Nephron (organoid): ENCODE results near the gene PLEKHA7.

Experiments
- H3K27ac Mint-ChIP-seq, 3 experiments: 2 replicates each; pipeline ENCODE4 v1.8.0; 2020; ENCODE audit warnings: mixed read lengths in 3 of 3, mild to moderate bottlenecking in 2 of 3, moderate library complexity in 1 of 3
- H3K27me3 Mint-ChIP-seq: 2 replicates; pipeline ENCODE4 v1.8.0; 2021; ENCODE audit warnings: low read depth, mild to moderate bottlenecking, moderate library complexity, mixed read lengths
- H3K36me3 Mint-ChIP-seq: 2 replicates; pipeline ENCODE4 v1.8.0; 2020; ENCODE audit warnings: low read depth, mixed read lengths
- H3K4me1 Mint-ChIP-seq: 2 replicates; pipeline ENCODE4 v1.8.0; 2020; ENCODE audit warnings: mixed read lengths
- H3K4me3 Mint-ChIP-seq, 3 experiments: 2 replicates each; pipeline ENCODE4 v1.8.0; 2020; ENCODE audit warnings: mild to moderate bottlenecking in 3 of 3, mixed read lengths in 3 of 3, moderate library complexity in 2 of 3
- H3K9me3 Mint-ChIP-seq: 2 replicates; pipeline ENCODE4 v1.8.0; 2020; ENCODE audit warnings: mixed read lengths
- TF ChIP-seq, protein P1 (sequence below), 3 experiments: fragments of 200-600 bp; sonication (generic); IDR thresholded peaks; one replicate each; pipeline ENCODE4 v1.5.0; 2021; ENCODE audit warnings: antibody characterized with exemption in 3 of 3; ENCODE audit not compliant: unreplicated experiment in 3 of 3

The PLEKHA7 gene

DNA sequence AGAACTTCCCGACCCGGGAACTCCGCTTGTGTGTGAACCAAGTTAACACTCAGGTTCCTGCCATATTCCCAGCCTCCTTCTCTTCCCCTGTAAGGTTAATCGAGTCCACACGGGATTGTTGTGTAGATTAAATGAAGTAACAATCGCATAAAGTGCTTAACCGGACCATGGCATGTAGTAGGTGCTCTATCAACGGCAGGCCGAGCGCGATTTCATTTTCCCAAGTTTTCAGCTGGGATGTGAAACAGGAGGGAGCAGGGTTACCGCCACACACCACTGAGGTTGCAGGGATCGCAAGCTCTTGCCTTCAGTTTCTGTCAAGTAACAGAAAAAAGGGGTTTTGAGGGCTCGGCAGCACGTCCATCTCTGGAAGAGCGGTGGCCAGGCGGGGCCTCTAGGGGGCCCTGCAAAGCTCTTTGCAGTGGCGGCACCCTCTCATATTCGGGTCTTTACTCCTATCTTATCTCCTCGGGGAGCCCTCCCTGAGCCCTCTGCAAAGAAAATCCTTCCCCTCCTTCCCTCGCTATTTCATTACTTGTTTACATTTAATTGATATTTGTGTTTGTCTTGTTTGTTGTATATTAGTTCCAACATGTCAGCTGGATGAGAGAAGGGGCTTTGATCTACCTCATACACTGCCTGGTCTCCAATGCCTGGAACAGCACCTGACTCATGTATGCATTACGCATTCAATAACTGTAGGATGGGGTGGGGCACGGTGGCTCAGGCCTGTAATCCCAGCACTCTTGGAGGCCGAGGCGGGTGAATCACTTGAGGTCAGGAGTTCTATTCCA lies 816 bp upstream of the PLEKHA7 start:
- peak overlapping the region; percentile 90 to 91 (median 91) for H3K4me3 Mint-ChIP-seq
- TF ChIP-seq, protein P1, sequence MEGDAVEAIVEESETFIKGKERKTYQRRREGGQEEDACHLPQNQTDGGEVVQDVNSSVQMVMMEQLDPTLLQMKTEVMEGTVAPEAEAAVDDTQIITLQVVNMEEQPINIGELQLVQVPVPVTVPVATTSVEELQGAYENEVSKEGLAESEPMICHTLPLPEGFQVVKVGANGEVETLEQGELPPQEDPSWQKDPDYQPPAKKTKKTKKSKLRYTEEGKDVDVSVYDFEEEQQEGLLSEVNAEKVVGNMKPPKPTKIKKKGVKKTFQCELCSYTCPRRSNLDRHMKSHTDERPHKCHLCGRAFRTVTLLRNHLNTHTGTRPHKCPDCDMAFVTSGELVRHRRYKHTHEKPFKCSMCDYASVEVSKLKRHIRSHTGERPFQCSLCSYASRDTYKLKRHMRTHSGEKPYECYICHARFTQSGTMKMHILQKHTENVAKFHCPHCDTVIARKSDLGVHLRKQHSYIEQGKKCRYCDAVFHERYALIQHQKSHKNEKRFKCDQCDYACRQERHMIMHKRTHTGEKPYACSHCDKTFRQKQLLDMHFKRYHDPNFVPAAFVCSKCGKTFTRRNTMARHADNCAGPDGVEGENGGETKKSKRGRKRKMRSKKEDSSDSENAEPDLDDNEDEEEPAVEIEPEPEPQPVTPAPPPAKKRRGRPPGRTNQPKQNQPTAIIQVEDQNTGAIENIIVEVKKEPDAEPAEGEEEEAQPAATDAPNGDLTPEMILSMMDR (IDR thresholded peaks at IDR 0.05; ENCODE audit: unreplicated experiment in 3 of 3) = peak; percentile 40 to 51 (median 42)
- H3K4me1 Mint-ChIP-seq = peaks cover 15% of the 10 kb centered on the region
- H3K36me3 Mint-ChIP-seq = no peaks in the 10 kb centered on the region
- peak overlapping the region; percentile 62 to 95 (median 76) for H3K27ac Mint-ChIP-seq
- peaks cover 23% of the 10 kb centered on the region for H3K27me3 Mint-ChIP-seq
- no peaks in the 10 kb centered on the region for H3K9me3 Mint-ChIP-seq

DNA sequence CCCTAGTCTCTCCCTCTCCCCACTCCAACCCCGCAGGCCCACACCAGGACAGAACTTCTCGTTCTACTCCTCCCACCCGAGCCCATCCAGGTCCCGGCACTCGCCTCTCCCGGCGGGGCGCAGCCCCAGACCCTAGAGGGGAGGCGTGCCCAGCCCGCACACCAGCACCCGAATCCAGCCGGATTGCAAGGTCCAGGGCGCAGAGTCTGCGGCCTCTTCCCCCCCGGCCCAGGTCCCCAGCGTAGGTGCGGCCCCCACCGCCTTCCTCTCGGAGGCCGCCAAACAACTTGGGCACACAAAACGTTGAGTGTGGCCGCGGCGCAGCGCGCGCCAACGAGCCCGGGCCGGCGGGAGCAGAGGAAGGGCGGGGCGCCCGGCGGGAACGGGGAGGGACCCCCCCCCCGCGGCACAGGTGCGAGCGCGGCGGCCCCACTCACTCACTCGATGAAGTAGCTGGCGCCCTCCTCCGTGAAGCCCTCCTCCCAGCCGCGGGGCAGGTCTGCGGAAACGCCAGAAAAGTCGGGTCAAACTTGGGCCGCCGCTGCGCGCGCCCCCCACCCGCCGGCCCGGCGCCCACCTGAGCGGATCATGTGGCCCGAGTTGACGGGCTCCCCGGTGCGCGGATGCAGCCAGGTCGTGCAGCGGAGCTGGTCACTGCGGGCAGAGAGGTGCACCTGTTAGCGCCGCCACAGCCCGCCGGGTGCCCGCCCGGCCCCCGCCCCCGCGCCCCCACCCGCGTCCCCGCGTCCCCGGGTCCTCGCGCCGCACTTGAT lies 480 bp downstream of the PLEKHA7 start:
- H3K27ac Mint-ChIP-seq = no peak overlapping the region
- H3K27me3 Mint-ChIP-seq = peaks cover 23% of the 10 kb centered on the region
- H3K4me3 Mint-ChIP-seq = peak overlapping the region in 1 of 3 experiments; percentile 31
- H3K9me3 Mint-ChIP-seq = no peaks in the 10 kb centered on the region
- H3K4me1 Mint-ChIP-seq = peaks cover 15% of the 10 kb centered on the region
- no peaks in the 10 kb centered on the region for H3K36me3 Mint-ChIP-seq
- TF ChIP-seq, protein P1 (IDR thresholded peaks at IDR 0.05; ENCODE audit: unreplicated experiment in 3 of 3) = no peak

DNA sequence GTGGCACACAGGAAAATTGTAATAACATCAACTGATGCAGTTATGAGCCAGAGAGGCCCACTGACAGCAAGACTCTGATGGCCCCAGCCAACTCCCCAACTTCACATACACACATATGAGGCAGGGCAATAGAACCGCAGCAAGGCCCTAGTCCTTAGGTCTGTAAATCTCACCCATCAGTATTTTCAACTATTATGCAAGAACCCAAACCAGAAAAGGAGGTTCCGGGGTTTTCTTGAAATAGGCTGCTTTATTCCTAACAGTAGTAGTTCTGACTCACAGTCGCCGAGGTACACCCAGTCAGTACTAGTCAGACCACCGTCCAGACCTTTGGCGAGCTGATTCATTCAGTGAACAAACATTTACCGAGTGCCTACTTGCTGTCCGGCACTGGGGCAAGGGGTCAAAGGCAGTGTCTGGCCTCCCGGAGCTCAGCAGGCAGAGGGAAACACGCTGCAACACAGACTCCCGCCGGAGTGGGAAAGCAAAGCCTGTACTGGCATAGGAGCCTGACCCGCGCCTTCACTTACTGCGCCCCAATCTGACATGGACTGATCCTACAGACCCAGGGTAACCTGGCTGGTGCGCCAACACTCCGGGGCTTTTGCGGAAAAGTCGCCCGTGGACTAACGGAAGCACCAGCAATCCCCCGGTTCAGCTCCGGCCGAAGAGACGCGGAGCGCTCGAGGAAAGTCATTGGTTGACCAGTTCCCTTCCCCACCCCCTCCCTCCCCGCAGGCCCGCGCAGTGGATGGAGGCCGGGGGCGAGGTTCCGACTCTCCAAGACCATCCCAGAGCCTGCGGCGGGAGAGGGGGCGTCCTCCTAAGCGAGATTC lies 1.3 kb downstream of the PLEKHA7 start:
- Mint-ChIP-seq H3K9me3 (no peaks in the 10 kb centered on the region), H3K36me3 (no peaks in the 10 kb centered on the region), H3K27ac (no peak overlapping the region), H3K4me3 (no peak overlapping the region), H3K4me1 (peaks cover 15% of the 10 kb centered on the region), H3K27me3 (peaks cover 23% of the 10 kb centered on the region)
- TF ChIP-seq, protein P1 (IDR thresholded peaks at IDR 0.05; ENCODE audit: unreplicated experiment in 3 of 3) = no peak

DNA sequence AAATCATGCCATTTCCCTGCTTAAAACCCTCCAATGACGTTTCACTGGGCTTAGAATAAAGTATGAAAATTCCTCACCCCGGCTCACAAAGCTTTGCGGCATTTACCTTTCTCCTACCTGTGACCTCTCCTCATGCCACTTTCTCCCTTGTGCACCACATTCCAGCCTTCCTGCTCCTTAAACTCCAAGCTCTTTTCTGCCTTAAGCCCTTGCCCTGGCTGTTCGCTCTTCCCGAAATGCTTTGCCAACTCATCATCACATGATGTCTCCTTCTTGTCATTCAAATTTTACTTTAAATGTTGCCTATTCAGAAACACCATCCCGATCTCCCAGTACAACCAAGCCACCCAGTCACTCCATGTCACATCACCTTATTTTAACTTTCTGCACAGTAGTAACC lies 2.0 kb downstream of the PLEKHA7 start:
- H3K27me3 Mint-ChIP-seq = peaks cover 23% of the 10 kb centered on the region
- H3K27ac Mint-ChIP-seq = no peak overlapping the region
- H3K9me3 Mint-ChIP-seq = no peaks in the 10 kb centered on the region
- no peaks in the 10 kb centered on the region for H3K36me3 Mint-ChIP-seq
- H3K4me1 Mint-ChIP-seq = peaks cover 15% of the 10 kb centered on the region
- H3K4me3 Mint-ChIP-seq = no peak overlapping the region
- TF ChIP-seq, protein P1 (IDR thresholded peaks at IDR 0.05; ENCODE audit: unreplicated experiment in 3 of 3) = no peak

DNA sequence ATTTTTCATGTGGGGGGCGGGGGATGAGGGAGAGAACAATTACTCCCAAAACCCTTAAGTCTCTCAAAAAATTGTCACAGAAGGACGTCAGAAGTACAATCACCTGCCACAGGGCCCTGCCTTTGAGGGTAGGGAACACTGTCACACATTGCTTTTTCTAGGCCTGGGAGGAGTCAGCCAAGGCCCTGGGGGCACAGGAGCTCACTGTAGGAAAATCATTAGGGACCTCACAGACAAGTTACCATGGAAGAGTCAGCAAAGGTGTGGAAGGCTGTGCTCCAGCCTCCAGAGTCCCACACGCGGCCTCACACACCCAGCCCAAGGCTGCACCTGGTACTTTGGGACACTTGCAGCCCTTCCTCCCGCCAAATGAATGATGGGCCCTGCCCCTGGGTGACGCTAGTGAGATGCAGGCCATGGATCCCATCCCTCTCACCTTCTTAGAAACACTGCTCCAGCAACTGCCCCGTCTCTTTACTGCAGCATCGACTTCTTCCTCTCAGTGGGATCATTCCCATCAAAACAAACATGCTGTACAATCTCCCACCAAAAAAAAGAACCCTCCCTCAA lies 3.3 kb downstream of the PLEKHA7 start:
- TF ChIP-seq, protein P1 (IDR thresholded peaks at IDR 0.05; ENCODE audit: unreplicated experiment in 3 of 3) = no peak
- Mint-ChIP-seq H3K27me3 (peaks cover 14% of the 10 kb centered on the region), H3K9me3 (no peaks in the 10 kb centered on the region), H3K4me1 (peaks cover 12% of the 10 kb centered on the region), H3K27ac (no peak overlapping the region), H3K36me3 (no peaks in the 10 kb centered on the region), H3K4me3 (no peak overlapping the region)
